HepG2 (cell line): ENCODE data around the gene OSBPL10.

ENCODE experiments used
- CEBPZ ChIP-seq: IDR thresholded peaks from 2 replicates; pipeline ENCODE4 v1.6.1; 2012; ENCODE audit warnings: low read length, improper control_type of control experiment
- HMGA1 ChIP-seq: sonication (generic); formaldehyde crosslinking; conservative IDR thresholded peaks from 2 replicates; pipeline ENCODE4 v1.4.0; 2020; ENCODE audit warnings: missing genetic modification reagents
- MAX ChIP-seq: IDR thresholded peaks from 2 replicates; pipeline ENCODE4 v1.6.1; 2012; ENCODE audit warnings: inconsistent platforms
- POLR2A ChIP-seq, 2 experiments: IDR thresholded peaks; 2 replicates each; pipeline ENCODE4 v1.6.1; 2011; ENCODE audit warnings: low read depth in 2 of 2, low read length in 2 of 2, mild to moderate bottlenecking in 1 of 2, moderate library complexity in 1 of 2; ENCODE audit not compliant: insufficient read depth in 1 of 2
- POLR2AphosphoS5 ChIP-seq: IDR thresholded peaks from 2 replicates; pipeline ENCODE4 v1.6.1; 2012; ENCODE audit warnings: low read depth, low read length
- SNAPC2 ChIP-seq: sonication (generic); formaldehyde crosslinking; IDR thresholded peaks from 2 replicates; pipeline ENCODE4 v1.8.1; 2022; ENCODE audit warnings: mild to moderate bottlenecking, missing genetic modification reagents
- SP1 ChIP-seq, 2 experiments: fragments of 450-650 bp in 1 of 2; sonication (generic) in 1 of 2; formaldehyde crosslinking in 1 of 2; IDR thresholded peaks; 2 replicates each; pipeline versions ENCODE4 v1.4.0 to v1.6.1; 2016 to 2020; ENCODE audit warnings: missing genetic modification reagents in 1 of 2
- TAF1 ChIP-seq: sonication (generic); formaldehyde crosslinking; IDR thresholded peaks from 2 replicates; pipeline ENCODE4 v1.4.0; 2020; ENCODE audit warnings: missing genetic modification reagents
- TBP ChIP-seq: sonication (generic); formaldehyde crosslinking; IDR thresholded peaks from 2 replicates; pipeline ENCODE4 v1.5.0; 2020; ENCODE audit warnings: missing genetic modification reagents
- ZBTB20 ChIP-seq: sonication (generic); formaldehyde crosslinking; IDR thresholded peaks from 2 replicates; pipeline ENCODE4 v1.8.1; 2023; ENCODE audit warnings: missing genetic modification reagents, low read depth, mild to moderate bottlenecking, borderline replicate concordance
- ZBTB7B ChIP-seq: sonication (generic); formaldehyde crosslinking; IDR thresholded peaks from 2 replicates; pipeline ENCODE4 v1.4.0; 2020; ENCODE audit warnings: missing genetic modification reagents
- ZNF589 ChIP-seq: sonication (generic); formaldehyde crosslinking; conservative IDR thresholded peaks from 2 replicates; pipeline ENCODE4 v1.8.0; 2022; ENCODE audit warnings: mild to moderate bottlenecking, moderate library complexity, missing genetic modification reagents
- ZSCAN20 ChIP-seq: sonication (generic); formaldehyde crosslinking; IDR thresholded peaks from 2 replicates; pipeline ENCODE4 v1.4.0; 2020; ENCODE audit warnings: missing genetic modification reagents, mild to moderate bottlenecking, borderline replicate concordance

- no peak for TF ChIP-seq SNAPC2 (CRISPR knock-in tag)
- TF ChIP-seq ZBTB7B: no peak
- no peak for TF ChIP-seq SP1 (IDR thresholded peaks at IDR 0.05)
- no peak for TF ChIP-seq SP1 (CRISPR knock-in tag; IDR thresholded peaks at IDR 0.05)
- TF ChIP-seq ZSCAN20: no peak
- TF ChIP-seq TBP (CRISPR knock-in tag): no peak
- TF ChIP-seq ZBTB20 (CRISPR knock-in tag): no peak
- TF ChIP-seq TAF1 (CRISPR knock-in tag): no peak
- TF ChIP-seq CEBPZ: no peak
- no peak for TF ChIP-seq POLR2AphosphoS5
- TF ChIP-seq HMGA1 (CRISPR knock-in tag): no peak
- TF ChIP-seq POLR2A (IDR thresholded peaks at IDR 0.05; ENCODE audit: insufficient read depth in 1 of 2, low read depth in 2 of 2, low read length in 2 of 2): no peak
- TF ChIP-seq ZNF589: no peak
- TF ChIP-seq MAX: no peak
These were observed 58.1 kb downstream of the OSBPL10 start for GRCh38 chr3:31922962-31923361.
